Left renal pelvis (tissue), 4 donors: ENCODE data around the gene CLIC2. TPM values are rescaled to one million over a fixed set of nuclear protein-coding genes. Genes with fewer than 3 reads are reported as not detected.

Source experiments
- DNase-seq, 4 donors: peaks; one replicate each; pipeline ENCODE4 v3.0.0-alpha.2; 2013; ENCODE audit warnings: low read depth in 4 of 4, low spot score in 3 of 4
- polyA plus RNA-seq, 4 donors: library from polyadenylated mRNA; unstranded; fragments of 120-200 nt; gene quantifications; one replicate each; pipeline ENCODE4 v1.2.1, GENCODE V29; 2013; ENCODE audit not compliant: insufficient read length in 4 of 4

Gene CLIC2
- polyA plus RNA-seq, 4 donors: 3.5 to 8.4 (median 4.1) TPM

GRCh38 chrX:155263854-155264628 lies 70.4 kb downstream of the CLIC2 start, which contains the start of gene RAB39B:
Gene RAB39B, minus strand, starts transcription at chrX:155264491. Its CDS starts 203 bp downstream, at chrX:155264288.
- peak in 1 of 4 donors; percentile 2 for DNase-seq

- DNase-seq: no peak
Observed at GRCh38 chrX:155262970-155263754, 71.3 kb downstream of the CLIC2 start.

GRCh38 chrX:155259752-155260151 lies 74.7 kb downstream of the CLIC2 start:
- DNase-seq: no peak

GRCh38 chrX:155251391-155251790 lies 83.0 kb downstream of the CLIC2 start:
- no peak for DNase-seq

GRCh38 chrX:155247497-155247896 lies 86.9 kb downstream of the CLIC2 start:
- DNase-seq: no peak

- no peak for DNase-seq
Observed at GRCh38 chrX:155246748-155247147, 87.7 kb downstream of the CLIC2 start.

- no peak for DNase-seq
Observed at GRCh38 chrX:155242300-155242699, 92.1 kb downstream of the CLIC2 start.

- no peak for DNase-seq
Observed at GRCh38 chrX:155237719-155238118, 96.7 kb downstream of the CLIC2 start.

- no peak for DNase-seq
Observed at GRCh38 chrX:155235891-155236290, 98.5 kb downstream of the CLIC2 start.

- DNase-seq: no peak
Observed at GRCh38 chrX:155231163-155231562, 103.3 kb downstream of the CLIC2 start.

Other genes starting within 250 kb of the CLIC2 start
- 100 to 1,000 TPM in 1 of 4 donors, 10 to 100 TPM in 3; 75.3 to 119 (median 82.7) TPM for gene VBP1, start 118.2 kb downstream of the CLIC2 start, polyA plus RNA-seq
- 1 to 10 TPM; 1.1 to 3.6 (median 3.3) TPM for gene RAB39B, start 70.1 kb downstream of the CLIC2 start, polyA plus RNA-seq
- gene F8A2, start 47.5 kb upstream of the CLIC2 start, polyA plus RNA-seq: not detected
- 10 to 100 TPM in 2 of 4 donors, 1 to 10 TPM in 2; 7.6 to 12.5 (median 9.7) TPM for gene F8A3, start 124.0 kb upstream of the CLIC2 start, polyA plus RNA-seq